ENCODE measurements around the gene ABCA1.

DNA sequence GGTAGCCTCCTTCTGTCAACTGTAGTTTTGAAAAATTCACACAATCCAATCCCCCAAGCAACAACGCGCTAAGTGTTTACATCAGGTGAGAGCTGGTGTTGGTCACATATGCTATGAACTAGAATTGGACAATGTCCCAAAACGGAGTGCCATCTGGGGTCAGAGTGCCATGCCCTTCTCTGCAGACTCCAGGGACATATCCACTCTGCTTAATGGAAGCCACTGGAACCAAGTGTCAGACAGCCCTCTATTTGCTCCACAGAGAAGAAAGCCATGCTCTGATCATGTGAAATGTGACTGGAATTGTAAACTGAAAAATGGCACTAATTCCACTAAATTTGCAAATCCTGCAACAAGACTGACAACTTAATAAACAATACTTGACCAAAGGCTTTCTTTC, 12.2 kb downstream of the ABCA1 start:
- TF ChIP-seq, protein P1, sequence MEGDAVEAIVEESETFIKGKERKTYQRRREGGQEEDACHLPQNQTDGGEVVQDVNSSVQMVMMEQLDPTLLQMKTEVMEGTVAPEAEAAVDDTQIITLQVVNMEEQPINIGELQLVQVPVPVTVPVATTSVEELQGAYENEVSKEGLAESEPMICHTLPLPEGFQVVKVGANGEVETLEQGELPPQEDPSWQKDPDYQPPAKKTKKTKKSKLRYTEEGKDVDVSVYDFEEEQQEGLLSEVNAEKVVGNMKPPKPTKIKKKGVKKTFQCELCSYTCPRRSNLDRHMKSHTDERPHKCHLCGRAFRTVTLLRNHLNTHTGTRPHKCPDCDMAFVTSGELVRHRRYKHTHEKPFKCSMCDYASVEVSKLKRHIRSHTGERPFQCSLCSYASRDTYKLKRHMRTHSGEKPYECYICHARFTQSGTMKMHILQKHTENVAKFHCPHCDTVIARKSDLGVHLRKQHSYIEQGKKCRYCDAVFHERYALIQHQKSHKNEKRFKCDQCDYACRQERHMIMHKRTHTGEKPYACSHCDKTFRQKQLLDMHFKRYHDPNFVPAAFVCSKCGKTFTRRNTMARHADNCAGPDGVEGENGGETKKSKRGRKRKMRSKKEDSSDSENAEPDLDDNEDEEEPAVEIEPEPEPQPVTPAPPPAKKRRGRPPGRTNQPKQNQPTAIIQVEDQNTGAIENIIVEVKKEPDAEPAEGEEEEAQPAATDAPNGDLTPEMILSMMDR (IDR thresholded peaks at IDR 0.05; ENCODE audit: borderline replicate concordance, extremely low read depth, low read length, poor library complexity, severe bottlenecking), result no peak
- no peak for TF ChIP-seq EZH2 (IDR thresholded peaks at IDR 0.05; ENCODE audit: borderline replicate concordance, low read depth, low read length, severe bottlenecking)

Measured in DND-41 (cell line).